GM10847 (cell line): Measurements from ENCODE around the gene RAPGEF4.

ENCODE experiments used
- POLR2A ChIP-seq: IDR thresholded peaks from 2 replicates; pipeline ENCODE4 v1.6.1; 2011; ENCODE audit not compliant: insufficient read length; ENCODE audit errors: extremely low read depth

Gene RAPGEF4

DNA sequence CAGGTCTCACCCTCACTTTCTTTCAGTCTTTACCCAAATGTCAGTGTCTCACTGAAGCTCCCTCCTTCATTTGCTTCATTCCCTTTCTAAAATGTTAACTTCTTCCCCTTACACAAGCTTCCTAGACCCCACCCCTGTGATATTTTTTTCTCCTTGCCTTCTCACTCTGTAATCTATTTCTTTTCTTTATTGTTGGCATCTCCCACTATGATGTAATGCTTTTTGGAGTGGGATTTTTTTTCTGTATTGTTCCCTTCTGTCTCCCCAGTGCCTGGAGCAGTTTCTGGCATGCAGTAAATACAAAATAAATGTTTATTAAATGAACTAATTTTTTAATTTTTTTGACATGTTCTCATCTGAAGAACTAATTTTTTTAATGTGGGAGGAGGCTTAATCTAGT, 284.1 kb downstream of the RAPGEF4 start:
- TF ChIP-seq POLR2A = no peak

DNA sequence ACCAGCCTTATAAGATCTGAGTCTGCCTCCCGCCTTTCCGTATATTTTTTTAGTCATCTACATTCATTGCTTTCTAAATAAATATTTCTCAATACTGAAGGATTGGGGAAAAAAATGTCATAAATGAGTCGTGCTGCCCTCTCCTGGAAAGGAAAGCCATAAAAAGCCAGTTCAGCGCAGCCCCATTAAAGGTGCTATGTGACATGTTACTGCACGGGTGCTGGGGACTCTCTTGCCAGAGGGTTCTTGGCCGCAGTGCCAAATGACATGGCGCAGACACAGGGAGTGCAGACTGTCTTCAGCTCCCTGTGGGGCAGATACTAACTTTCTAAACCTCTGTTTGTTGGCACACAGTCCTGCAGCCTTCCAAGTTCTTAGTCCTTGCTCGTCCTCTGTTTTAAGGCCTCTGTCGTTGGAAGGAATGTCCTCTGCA, 286.3 kb downstream of the RAPGEF4 start:
- no peak for TF ChIP-seq POLR2A

DNA sequence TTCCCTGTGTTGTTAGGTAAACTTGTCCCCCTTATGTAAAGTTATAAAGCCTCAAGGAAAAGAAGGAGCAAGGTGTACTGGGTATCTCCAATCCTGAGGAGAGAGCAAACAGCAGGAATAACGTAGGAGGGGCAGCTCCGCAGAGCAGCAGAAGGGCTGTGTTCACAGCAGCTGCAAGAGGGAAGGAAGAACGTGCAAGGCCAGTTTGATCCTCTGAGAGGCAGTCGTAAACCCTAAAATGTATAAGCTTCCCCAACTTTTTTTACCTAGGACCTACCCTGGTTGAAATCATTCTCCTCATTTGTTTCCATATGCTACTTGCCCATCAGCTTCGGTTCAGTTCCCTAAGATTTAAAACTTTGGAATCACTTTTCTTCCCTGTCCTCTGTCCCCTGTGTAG, 288.1 kb downstream of the RAPGEF4 start:
- no peak for TF ChIP-seq POLR2A

DNA sequence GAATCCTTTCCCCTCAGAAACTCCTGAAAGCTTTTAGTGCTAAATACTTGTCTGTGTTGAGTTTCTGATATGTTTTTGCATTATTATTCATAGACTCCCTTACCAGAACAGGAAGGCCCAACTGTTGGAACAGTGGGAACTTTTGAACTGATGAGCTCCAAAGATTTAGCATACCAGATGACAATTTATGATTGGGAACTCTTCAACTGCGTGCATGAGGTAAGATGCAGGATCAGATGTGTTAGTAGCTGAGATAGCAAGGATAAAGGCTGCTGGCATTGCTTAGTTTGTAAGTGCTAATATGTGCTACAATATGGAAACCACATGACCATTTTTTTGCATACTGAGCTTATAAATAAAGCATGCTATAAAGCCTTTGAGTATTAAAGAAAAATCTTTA, 290.8 kb downstream of the RAPGEF4 start:
- TF ChIP-seq POLR2A = no peak

DNA sequence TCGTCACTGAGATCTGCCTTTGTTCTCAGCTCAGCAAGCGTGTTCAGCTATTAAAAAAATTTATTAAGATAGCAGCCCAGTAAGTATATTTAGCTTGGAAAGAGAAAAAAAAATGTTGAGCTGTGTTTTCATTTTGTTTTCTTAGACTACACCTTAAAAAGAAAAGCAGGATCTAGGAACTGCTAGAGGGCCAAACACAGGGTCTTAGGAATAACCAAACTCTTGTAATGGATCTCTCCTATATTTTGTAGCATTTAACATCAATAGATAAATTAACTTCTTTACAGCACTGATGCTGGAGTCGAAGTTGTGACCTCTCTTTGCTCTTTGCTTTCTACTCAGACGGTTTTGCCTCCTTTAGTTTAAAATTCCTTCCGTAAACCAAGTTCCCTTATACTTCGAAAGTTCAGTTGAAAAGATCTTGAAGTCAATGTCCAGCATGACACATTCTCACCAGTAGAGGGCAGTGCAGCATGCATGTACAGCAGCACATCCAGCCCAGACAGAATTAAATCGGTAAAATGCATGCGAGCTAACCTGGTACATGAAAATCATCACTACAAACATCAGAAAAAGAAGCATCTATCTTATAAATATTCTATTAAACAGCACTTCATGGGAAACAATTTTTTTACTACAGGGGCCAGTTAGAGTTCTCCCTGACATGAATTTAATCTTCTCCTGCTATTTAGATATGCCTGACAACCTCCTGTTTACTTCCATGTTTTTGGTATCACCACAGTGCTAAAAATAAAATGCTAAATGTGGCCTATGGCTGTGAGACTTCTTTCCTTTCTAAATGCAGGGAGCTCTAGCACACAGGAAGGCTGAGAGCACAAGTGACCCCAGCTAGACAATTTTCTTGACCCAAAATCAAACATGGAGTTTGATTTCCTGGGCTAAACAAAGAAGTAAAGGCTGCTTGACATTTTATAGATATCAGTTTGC, 291.8 kb downstream of the RAPGEF4 start:
- no peak for TF ChIP-seq POLR2A

DNA sequence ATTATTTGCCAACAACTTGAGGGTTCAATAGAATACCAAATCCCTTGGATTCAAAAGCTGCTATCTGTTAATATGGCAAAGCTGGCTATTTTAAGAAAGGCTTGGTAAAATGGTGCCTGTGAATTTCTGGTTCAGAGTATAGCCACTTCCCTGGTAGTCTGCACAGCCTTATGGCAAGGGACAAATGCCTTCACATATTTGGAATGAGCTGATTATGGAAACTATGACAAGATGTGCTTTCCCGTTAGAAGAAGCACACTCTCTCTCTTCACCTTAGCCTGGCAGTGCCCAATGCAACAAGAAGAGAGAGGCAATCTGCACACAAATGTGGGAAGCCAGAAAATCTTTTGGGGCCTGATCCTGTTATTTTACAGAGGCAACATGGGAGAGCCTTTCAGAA, 292.5 kb downstream of the RAPGEF4 start:
- no peak for TF ChIP-seq POLR2A

DNA sequence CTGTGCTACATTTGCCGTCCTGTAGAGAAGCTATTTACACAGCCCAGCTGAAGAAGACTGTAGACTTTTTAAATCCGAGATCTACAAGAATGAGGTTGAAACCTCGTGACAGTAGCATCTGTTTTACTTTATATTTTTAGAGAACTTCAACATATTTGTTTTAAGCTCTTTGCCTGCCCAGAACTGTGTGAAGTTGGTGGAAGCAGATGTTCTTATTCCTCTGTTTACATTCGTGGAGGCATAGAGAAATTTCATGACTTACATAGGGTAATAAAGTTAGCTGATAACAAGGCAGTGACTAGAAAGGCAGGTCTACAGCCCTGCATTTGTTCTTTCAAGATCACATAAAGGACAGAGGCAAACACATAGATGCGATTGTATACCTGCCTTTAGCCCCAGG, 293.0 kb downstream of the RAPGEF4 start:
- TF ChIP-seq POLR2A = no peak

DNA sequence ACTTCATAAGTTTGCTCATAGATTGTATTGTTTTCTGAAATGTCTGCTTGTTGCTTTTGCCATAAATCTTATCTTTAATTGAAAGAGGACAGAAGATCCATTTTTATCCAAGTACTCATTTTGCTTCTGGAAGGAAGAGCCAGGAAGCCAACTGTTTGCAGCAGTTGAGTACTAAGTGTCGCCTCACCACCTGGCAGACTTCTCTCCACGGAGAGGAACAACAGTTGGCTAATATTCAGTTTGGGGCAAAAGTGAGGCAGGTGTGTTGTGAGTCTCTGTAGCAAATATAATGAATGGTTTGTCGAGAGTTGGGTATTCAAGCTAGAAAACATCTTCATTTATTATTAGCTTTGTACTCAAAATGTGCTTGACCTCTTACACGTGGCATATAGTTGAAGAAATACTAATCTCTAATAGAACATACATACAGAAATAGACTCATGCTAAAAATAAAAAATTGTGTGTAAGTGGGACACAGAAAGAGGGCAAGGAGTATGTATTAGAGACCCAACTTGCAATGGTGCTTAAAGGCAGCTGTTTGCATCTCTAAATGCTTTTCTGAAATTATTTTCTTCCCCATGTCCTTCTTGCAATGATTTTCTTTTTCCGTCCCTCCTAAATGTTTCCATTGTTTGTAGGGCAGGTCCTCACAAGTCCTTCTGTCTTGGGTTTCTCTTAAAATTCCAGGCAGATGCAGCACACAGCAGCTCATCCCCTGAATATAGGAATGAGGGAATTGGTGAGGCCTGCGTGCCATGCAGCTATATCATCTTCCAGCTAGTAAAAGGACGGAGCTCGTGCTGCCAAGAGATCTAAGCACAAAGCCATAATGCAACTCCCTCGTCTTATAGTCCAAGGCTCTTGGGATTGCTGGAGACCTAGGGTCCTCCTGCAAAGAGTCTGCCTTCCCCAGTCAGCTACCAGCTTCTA, 295.2 kb downstream of the RAPGEF4 start:
- no peak for TF ChIP-seq POLR2A

DNA sequence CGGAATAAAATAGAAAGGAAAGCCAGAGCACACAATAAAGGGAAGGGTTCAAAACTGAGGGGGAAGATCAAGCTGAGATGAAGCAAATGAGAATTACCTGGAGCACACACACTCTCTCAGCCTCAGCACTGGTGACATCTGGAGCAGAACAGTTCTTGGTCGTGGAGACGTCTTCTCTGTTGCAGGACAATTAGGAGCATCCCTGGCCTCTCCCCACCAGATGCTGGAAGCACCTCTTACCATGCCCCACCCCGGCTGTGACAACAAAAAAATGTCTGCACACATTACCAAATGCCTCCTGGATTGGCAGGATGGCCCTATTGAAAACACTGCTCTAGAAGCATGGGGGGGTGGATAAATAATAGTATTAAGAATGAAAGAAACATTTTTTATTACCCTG, 296.4 kb downstream of the RAPGEF4 start:
- no peak for TF ChIP-seq POLR2A

DNA sequence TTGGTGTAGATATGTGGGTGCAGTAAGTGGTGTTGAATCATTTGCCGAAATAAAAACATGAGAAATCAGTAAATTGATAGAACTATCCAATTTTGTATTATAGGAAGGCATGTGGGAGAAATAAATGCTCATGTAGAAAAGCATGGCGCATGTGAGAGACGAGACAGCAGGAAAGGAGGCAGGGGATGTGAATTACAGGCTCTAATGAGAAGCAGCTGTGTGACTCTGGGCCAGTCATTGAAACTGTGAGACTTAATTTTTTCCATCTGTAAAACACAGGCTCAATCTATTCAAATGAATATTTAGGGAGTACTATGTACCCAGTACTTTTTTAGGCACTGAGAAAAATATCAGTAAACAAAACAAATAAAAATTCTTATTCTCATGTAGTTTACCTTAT, 297.4 kb downstream of the RAPGEF4 start:
- no peak for TF ChIP-seq POLR2A

DNA sequence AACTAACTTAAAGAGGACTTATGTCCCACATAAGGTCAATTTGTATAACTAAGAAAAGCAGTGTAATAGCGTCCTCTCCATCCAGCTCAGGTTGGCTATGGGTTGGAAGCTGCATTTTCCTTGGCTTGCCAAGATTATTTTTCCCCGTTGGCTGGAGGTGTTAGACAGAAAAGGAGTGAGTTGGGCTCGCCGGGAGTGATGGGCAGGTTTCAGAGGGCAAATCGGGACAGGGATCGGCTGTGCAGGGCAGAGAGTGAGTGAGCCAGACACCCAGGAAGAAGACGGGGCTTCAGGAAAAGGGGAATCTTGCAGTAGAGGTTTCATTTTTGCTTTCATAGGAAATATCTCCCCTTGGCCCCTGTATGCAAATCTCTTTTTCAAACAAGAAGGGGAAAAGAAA, 298.5 kb downstream of the RAPGEF4 start:
- no peak for TF ChIP-seq POLR2A

DNA sequence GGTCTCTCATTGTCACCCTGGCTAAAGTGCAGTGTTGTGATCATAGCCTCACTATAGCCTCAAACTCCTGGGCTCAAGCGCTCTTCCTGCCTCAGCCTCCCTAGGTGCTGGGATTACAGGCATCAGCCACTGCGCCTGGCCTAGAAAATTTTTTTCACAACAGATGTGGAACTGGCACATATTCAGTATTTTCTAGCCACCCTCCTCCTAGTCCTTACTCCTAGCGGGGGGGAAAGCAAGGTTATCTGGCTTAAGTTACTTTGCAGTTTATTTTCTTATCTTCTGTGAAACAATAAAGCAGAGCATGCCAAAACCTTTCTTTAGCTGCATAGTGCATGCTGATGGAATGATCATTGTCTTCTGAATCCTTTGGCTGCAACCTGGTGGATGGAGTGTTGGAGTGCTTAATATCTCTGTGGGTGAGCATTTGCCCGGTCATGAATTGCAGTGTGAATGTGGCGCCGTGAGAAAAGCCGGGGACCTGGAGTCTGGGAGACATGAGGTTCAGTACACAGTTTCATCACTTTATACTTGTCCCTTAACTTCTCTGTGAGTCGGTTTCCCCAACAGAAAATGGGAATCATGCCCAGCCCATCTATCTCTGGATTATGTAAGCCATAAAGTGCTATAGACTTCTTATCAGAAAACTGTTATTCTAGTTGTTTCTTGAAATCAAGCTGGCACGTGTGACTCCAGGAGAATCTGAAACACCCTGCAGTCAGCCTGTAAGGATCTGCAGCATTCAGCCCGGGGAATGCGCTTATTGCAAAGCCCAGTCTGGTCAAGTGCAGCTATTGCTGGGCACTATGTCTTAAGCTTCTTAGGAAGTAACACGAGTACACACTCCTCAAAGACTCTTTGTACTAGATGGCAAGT, 301.8 kb downstream of the RAPGEF4 start:
- no peak for TF ChIP-seq POLR2A

DNA sequence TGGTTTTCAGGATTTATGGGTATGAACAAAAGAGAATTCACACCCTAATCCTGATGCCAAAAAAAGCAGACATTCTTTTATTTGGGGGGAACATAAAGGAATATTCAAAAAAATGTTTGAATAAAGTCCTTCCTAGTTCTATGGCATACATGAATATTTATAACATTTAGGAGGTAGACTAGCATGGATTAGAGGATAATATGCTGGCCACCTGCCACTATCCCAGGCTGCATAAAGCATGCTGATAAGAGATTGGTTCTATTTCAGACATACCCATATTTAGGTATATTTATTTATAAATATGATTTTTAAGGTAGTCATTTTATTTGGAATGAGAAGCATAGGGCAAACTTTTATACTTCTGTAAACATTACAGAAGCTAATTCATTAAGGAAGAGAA, 305.1 kb downstream of the RAPGEF4 start:
- TF ChIP-seq POLR2A = no peak

DNA sequence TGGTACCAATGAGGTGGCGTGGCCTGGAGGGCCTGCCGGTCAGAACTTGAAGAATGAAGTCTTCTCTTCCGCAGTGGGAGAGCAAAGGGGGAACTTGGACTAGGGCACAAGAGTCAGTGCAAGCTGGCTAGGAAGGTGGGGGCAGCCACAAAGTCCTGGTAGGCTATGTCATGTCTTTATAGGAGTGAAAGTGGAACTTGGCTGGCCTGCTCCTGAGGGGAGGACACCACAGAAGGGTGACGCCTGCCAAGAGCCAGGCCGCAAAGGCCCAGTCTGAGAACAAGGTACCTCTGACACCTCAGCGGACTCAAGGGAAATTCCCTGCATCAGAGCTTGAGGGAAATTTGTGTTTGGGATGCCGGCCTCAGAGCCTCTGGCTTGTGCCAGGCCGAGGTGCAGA, 307.8 kb downstream of the RAPGEF4 start:
- TF ChIP-seq POLR2A = no peak
